Astrocyte (in vitro differentiated cells and primary cell): ENCODE data around the gene TMEM161A. TPM values are rescaled to one million over a fixed set of nuclear protein-coding genes. Genes with fewer than 3 reads are reported as not detected.
A peak's percentile ranks its signal among the peaks of the same experiment; 100 is the strongest.
"Not testable (repeated sequence)": the region's sequence is repeated elsewhere in the genome, so short reads cannot be mapped to it uniquely, and the experiment has no call there.

Experiments used
- DNase-seq: peaks from one replicate; pipeline ENCODE4 v3.0.0-alpha.2; 2010; ENCODE audit warnings: low read depth
- FAIRE-seq: peaks from 2 replicates; lab custom pipeline; 2011; peaks lifted over from hg19 to GRCh38; lab: Jason Lieb, UNC
- H2AFZ ChIP-seq: 2 replicates; pipeline ENCODE4 v1.6.0; 2012; ENCODE audit warnings: low read depth, low read length, inconsistent platforms
- H3K27ac ChIP-seq: 2 replicates; pipeline ENCODE4 v1.5.1; 2011; ENCODE audit warnings: low read depth, low read length, inconsistent platforms
- H3K27me3 ChIP-seq: 2 replicates; pipeline ENCODE4 v1.6.0; 2011; ENCODE audit warnings: low read length, inconsistent platforms; ENCODE audit not compliant: insufficient read depth
- H3K36me3 ChIP-seq: 2 replicates; pipeline ENCODE4 v1.5.1; 2011; ENCODE audit warnings: low read length, inconsistent platforms; ENCODE audit not compliant: insufficient read depth
- H3K4me1 ChIP-seq: 2 replicates; pipeline ENCODE4 v1.5.1; 2011; ENCODE audit warnings: low read length, inconsistent platforms; ENCODE audit not compliant: insufficient read depth
- H3K4me2 ChIP-seq: 2 replicates; pipeline ENCODE4 v1.6.0; 2012; ENCODE audit warnings: low read length, inconsistent platforms
- H3K4me3 ChIP-seq: 2 replicates; pipeline ENCODE4 v1.5.1; 2011; ENCODE audit warnings: low read depth, mild to moderate bottlenecking, low read length, inconsistent platforms; ENCODE audit not compliant: insufficient read depth
- H3K79me2 ChIP-seq: 2 replicates; pipeline ENCODE4 v1.6.0; 2012; ENCODE audit warnings: mild to moderate bottlenecking, low read length, inconsistent platforms; ENCODE audit not compliant: insufficient read depth
- H3K9ac ChIP-seq: 2 replicates; pipeline ENCODE4 v1.6.0; 2012; ENCODE audit warnings: mild to moderate bottlenecking, low read length, inconsistent platforms
- H3K9me3 ChIP-seq: 2 replicates; pipeline ENCODE4 v1.5.1; 2012; ENCODE audit warnings: low read depth, mild to moderate bottlenecking, low read length, inconsistent platforms; ENCODE audit not compliant: insufficient read depth
- H4K20me1 ChIP-seq: 2 replicates; pipeline ENCODE4 v1.6.0; 2012; ENCODE audit warnings: low read length, inconsistent platforms; ENCODE audit not compliant: insufficient read depth
- H3K27ac Mint-ChIP-seq: one replicate; pipeline ENCODE4 v1.8.0; 2021; ENCODE audit warnings: mild to moderate bottlenecking, mixed read lengths; ENCODE audit not compliant: unreplicated experiment
- H3K27me3 Mint-ChIP-seq: one replicate; pipeline ENCODE4 v1.8.0; 2021; ENCODE audit warnings: low read depth, mixed read lengths; ENCODE audit not compliant: unreplicated experiment
- H3K36me3 Mint-ChIP-seq: one replicate; pipeline ENCODE4 v1.8.0; 2021; ENCODE audit warnings: low read depth, mixed read lengths; ENCODE audit not compliant: unreplicated experiment
- H3K4me1 Mint-ChIP-seq: one replicate; pipeline ENCODE4 v1.8.0; 2021; ENCODE audit warnings: low read depth, mixed read lengths; ENCODE audit not compliant: unreplicated experiment
- H3K4me3 Mint-ChIP-seq: one replicate; pipeline ENCODE4 v1.8.0; 2021; ENCODE audit warnings: mild to moderate bottlenecking, moderate library complexity, mixed read lengths; ENCODE audit not compliant: unreplicated experiment
- H3K9me3 Mint-ChIP-seq: one replicate; pipeline ENCODE4 v1.8.0; 2021; ENCODE audit warnings: mild to moderate bottlenecking, mixed read lengths; ENCODE audit not compliant: unreplicated experiment
- EZH2 ChIP-seq: IDR thresholded peaks from 2 replicates; pipeline ENCODE4 v1.6.1; 2012; ENCODE audit warnings: mild to moderate bottlenecking, low read length, inconsistent platforms; ENCODE audit not compliant: insufficient read depth
- total RNA-seq: library from RNA; stranded (reverse); gene quantifications from 2 replicates; pipeline ENCODE4 v1.2.1, GENCODE V29; 2021
- TF ChIP-seq, protein P1 (sequence below): IDR thresholded peaks from 2 replicates; pipeline ENCODE4 v1.5.1; 2011; ENCODE audit warnings: low read depth, mild to moderate bottlenecking, inconsistent platforms, low read length, moderate library complexity; ENCODE audit not compliant: insufficient read depth

Gene TMEM161A
- total RNA-seq, 1 donor from 2014 or later, result 27.2 TPM

DNA sequence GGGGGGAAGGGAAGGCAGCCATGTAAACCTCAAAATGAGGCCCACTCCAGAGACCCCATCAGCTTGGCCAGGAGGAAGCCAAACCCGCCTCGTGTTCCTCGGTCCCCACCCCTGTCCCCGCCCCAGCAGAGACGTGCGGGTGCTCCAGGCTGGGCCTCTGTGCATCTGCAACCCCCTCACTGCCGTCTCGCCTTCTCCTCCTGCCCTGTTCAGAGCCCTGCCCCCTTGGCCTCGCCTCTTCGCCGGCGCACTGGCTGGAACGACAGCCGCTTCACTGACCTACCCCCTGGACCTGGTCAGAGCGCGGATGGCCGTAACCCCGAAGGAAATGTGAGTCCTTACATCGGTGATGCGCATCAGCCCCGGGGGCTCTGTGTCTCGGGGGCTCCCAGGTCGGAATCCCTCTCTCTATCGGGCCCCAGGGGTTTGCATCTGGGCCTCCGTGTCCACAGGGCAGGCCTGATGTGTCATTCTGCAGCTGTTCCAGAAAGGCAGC is 32.2 kb downstream of the TMEM161A start:
- H3K27me3 Mint-ChIP-seq, result peaks cover 7% of the 10 kb centered on the region
- Histone ChIP-seq H3K79me2 (no peaks in the 10 kb centered on the region), H3K27me3 (no peaks in the 10 kb centered on the region), H3K4me2 (peak overlapping the region; percentile 91), H3K9me3 (no peaks in the 10 kb centered on the region), H3K9ac (peak overlapping the region; percentile 58), H3K36me3 (no peaks in the 10 kb centered on the region), H3K4me3 (peak overlapping the region; percentile 37), H3K4me1 (peaks cover 7% of the 10 kb centered on the region), H3K27ac (no peak overlapping the region), H2AFZ (peak overlapping the region; percentile 75), H4K20me1 (no peaks in the 10 kb centered on the region)
- FAIRE-seq, result no peak
- no peak overlapping the region for H3K27ac Mint-ChIP-seq
- peak overlapping the region; percentile 67 for H3K4me3 Mint-ChIP-seq
- peaks cover 11% of the 10 kb centered on the region for H3K36me3 Mint-ChIP-seq
- TF ChIP-seq EZH2, result no peak
- TF ChIP-seq, protein P1, sequence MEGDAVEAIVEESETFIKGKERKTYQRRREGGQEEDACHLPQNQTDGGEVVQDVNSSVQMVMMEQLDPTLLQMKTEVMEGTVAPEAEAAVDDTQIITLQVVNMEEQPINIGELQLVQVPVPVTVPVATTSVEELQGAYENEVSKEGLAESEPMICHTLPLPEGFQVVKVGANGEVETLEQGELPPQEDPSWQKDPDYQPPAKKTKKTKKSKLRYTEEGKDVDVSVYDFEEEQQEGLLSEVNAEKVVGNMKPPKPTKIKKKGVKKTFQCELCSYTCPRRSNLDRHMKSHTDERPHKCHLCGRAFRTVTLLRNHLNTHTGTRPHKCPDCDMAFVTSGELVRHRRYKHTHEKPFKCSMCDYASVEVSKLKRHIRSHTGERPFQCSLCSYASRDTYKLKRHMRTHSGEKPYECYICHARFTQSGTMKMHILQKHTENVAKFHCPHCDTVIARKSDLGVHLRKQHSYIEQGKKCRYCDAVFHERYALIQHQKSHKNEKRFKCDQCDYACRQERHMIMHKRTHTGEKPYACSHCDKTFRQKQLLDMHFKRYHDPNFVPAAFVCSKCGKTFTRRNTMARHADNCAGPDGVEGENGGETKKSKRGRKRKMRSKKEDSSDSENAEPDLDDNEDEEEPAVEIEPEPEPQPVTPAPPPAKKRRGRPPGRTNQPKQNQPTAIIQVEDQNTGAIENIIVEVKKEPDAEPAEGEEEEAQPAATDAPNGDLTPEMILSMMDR, result no peak
- H3K9me3 Mint-ChIP-seq, result no peaks in the 10 kb centered on the region
- H3K4me1 Mint-ChIP-seq, result peaks cover 2% of the 10 kb centered on the region
- DNase-seq, result no peak

DNA sequence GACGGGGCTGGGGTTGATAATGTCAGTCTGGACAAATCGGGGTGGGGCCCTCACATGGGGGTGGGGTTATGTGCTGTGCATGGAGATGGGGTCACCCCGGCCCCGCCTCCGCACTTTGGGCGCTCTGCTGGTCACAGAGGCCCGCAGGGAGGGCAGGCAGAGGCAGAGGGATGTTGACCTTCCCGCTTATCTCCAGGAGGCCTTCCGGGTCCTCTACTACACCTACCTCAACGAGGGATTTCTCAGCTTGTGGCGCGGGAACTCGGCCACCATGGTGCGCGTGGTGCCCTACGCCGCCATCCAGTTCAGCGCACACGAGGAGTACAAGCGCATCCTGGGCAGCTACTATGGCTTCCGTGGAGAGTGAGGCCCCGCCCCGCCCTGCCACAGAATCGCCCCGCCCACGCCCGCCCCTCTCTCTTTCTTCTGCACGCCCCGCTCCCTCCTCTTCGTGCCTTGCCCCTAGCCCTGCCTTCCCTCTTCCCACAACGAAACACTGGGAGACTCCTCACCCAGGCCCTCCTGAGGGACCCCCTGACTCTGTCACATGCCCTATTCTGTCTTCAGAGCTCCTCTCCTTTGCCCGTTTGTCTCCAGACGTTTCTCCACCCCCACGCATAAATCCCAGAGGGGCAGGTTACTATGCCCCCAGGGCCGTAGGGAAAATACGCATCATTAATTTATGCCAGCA is 32.8 kb downstream of the TMEM161A start:
- peak; percentile 20 for DNase-seq
- no peak for FAIRE-seq
- Histone ChIP-seq H3K4me3 (peak overlapping the region; percentile 44), H3K27ac (no peak overlapping the region), H3K36me3 (no peaks in the 10 kb centered on the region), H3K9ac (peak overlapping the region; percentile 58), H3K27me3 (no peaks in the 10 kb centered on the region), H3K9me3 (no peaks in the 10 kb centered on the region), H3K79me2 (no peaks in the 10 kb centered on the region), H3K4me2 (peak overlapping the region; percentile 91), H2AFZ (peak overlapping the region; percentile 90), H4K20me1 (no peaks in the 10 kb centered on the region), H3K4me1 (peaks cover 6% of the 10 kb centered on the region)
- Mint-ChIP-seq H3K9me3 (no peaks in the 10 kb centered on the region), H3K27ac (peak overlapping the region; percentile 53), H3K27me3 (peaks cover 5% of the 10 kb centered on the region), H3K4me1 (peaks cover 2% of the 10 kb centered on the region), H3K36me3 (peaks cover 11% of the 10 kb centered on the region), H3K4me3 (peak overlapping the region; percentile 80)
- no peak for TF ChIP-seq EZH2
- TF ChIP-seq, protein P1, result no peak

DNA sequence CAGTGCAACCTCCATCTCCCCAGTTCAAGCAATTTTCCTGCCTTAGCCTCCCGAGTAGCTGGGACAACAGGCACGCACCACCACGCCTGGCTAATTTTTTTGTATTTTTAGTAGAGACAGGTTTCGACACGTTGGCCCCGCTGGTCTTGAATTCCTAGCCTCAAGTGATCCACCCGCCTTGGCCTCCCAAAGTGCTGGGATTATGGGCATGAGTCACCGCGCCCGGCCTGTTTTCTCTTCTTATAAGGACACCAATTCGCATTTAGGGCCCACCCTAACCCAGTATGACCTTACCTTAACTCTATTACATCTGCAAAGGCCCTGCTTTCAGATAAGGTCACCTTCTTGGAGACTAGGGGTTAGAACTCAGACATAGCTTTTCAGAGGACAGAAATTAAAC is 35.1 kb downstream of the TMEM161A start:
- Mint-ChIP-seq H3K9me3 (no peaks in the 10 kb centered on the region), H3K4me3 (no peak overlapping the region), H3K27ac (no peak overlapping the region), H3K36me3 (peaks cover 9% of the 10 kb centered on the region), H3K4me1 (no peaks in the 10 kb centered on the region), H3K27me3 (peaks cover 1% of the 10 kb centered on the region)
- TF ChIP-seq, protein P1, result no peak
- no peak for TF ChIP-seq EZH2
- DNase-seq (no peak), FAIRE-seq (no peak)
- Histone ChIP-seq H3K9ac (no peak overlapping the region), H3K27ac (no peak overlapping the region), H4K20me1 (no peaks in the 10 kb centered on the region), H3K79me2 (no peaks in the 10 kb centered on the region), H3K36me3 (no peaks in the 10 kb centered on the region), H3K4me3 (no peak overlapping the region), H3K27me3 (no peaks in the 10 kb centered on the region), H3K9me3 (no peaks in the 10 kb centered on the region), H2AFZ (no peak overlapping the region), H3K4me1 (peaks cover 2% of the 10 kb centered on the region), H3K4me2 (no peak overlapping the region)

DNA sequence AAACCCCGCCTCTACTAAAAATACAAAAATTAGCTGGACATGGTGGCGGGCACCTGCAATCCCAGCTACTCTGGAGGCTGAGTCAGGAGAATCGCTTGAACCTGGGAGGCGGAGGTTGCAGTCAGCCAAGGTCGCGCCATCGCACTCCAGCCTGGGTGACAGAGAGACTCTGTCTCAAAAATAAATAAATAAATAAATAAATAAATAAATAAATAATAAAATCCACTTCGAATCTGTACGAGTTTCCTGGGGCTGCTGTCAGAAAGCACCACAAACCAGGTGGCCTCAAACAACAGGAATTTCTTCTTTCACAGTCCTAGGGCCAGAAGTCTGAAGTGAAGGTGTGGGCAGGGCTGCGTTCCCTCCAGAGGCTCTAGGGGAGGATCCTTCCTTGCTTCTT is 35.7 kb downstream of the TMEM161A start:
- not testable (repeated sequence) for FAIRE-seq, H3K27me3 Mint-ChIP-seq, DNase-seq

More for the DNA sequence above, 35.7 kb downstream of the TMEM161A start:
- peak overlapping the region; percentile 27 for H3K4me3 Mint-ChIP-seq
- not testable (repeated sequence) for H3K4me2 ChIP-seq, H3K27ac Mint-ChIP-seq, H3K4me1 Mint-ChIP-seq, H3K36me3 Mint-ChIP-seq, H3K9me3 Mint-ChIP-seq, H2AFZ ChIP-seq, H3K27me3 ChIP-seq, H3K79me2 ChIP-seq, H3K36me3 ChIP-seq, H3K9ac ChIP-seq, H3K4me3 ChIP-seq, H3K4me1 ChIP-seq, H3K9me3 ChIP-seq, H3K27ac ChIP-seq, H4K20me1 ChIP-seq
